Measurements from ENCODE around the gene EXTL1.
A peak's percentile ranks its signal among the peaks of the same experiment; 100 is the strongest.

EXTL1 gene

DNA sequence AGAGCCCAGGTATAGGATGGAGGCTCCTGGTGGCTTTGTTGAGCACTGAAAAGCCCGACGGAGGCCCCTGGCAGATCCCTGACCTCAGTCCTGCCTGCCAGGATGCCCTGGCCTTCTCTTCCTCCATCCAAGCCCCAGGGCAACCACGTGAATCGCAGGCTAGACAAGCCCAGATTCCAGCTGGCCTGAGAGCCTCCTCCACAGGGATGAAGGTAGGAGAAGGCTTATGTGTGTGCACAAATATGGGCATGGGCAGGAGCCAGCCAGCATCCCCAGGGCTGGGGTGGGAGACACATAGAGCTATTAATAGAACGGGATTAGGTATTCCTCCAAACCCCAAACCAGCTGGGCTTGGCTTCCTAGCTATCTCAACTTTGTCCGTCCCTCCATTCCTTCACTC lies 4.0 kb upstream of the EXTL1 start:
- H3K4me2 ChIP-seq, result peak overlapping the region; percentile 72 to 98 (median 90)
- no peaks in the 10 kb centered on the region for H3K36me3 ChIP-seq
- H3K4me1 ChIP-seq, result peaks cover 73 to 100% (median 98%) of the 10 kb centered on the region in 10 experiments
- H3K4me3 ChIP-seq, result peak overlapping the region in 1 of 10 experiments; percentile 19; a peak in 3 of 20 replicates
- peak overlapping the region in 9 of 11 experiments; percentile 63 to 84 (median 80); a peak in 17 of 22 replicates for H3K27ac ChIP-seq
- H3K27me3 ChIP-seq, result no peaks in the 10 kb centered on the region
- no peaks in the 10 kb centered on the region for H3K9me3 ChIP-seq (replicated peaks in 1 of 11)
- no peak for TF ChIP-seq Cebpa-rat (IDR thresholded peaks at IDR 0.05)
- H4K20me1 ChIP-seq, result no peaks in the 10 kb centered on the region
- H3K9ac ChIP-seq, result peak overlapping the region in 10 of 11 experiments; percentile 10 to 63 (median 54); a peak in 16 of 22 replicates

DNA sequence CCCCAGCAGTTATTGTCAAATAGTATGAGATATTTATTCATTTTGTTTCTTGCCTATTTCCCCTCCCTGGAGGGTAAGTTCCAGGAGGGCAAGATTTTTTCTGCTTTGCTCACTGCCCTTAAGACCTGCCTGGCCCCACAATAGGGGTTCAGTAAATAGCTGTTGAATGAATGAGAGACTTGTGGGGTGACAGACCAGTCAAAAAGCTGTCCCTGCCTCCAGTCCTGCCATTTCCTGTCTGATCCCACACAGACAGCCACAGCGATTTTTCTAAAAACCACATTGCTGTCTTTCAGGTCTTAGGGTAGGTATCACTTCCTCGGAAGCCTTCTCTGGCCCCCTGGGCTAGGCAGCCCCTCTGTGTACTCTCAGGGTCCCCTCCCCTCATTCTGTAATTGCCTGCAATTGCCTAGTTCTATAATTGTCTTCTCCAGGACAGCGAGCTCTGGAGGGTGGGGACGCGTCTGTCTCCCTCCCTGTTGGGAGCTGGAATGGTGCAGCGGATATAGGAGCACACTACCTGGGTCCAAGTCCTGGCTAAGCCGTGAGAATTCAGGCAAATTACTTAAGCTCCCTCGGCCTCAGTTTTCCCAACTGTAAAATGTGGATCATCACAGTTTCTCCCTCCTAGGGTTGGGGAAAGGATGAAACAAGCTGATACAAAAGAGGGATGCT lies 1.8 kb upstream of the EXTL1 start:
- Histone ChIP-seq H3K4me2 (peak overlapping the region; percentile 66 to 98 (median 92)), H4K20me1 (no peaks in the 10 kb centered on the region), H3K9me3 (replicated peaks in 1 of 11) (no peaks in the 10 kb centered on the region), H3K27ac (peak overlapping the region in 7 of 11 experiments; percentile 1 to 79 (median 34); a peak in 13 of 22 replicates), H3K27me3 (no peaks in the 10 kb centered on the region), H3K4me1 (peaks cover 78 to 100% (median 96%) of the 10 kb centered on the region in 10 experiments), H3K9ac (peak overlapping the region in 10 of 11 experiments; percentile 10 to 53 (median 33); a peak in 12 of 22 replicates), H3K36me3 (no peaks in the 10 kb centered on the region), H3K4me3 (peak overlapping the region in 2 of 10 experiments; percentile 18 to 38; a peak in 2 of 20 replicates)
- no peak for TF ChIP-seq Cebpa-rat (IDR thresholded peaks at IDR 0.05)

DNA sequence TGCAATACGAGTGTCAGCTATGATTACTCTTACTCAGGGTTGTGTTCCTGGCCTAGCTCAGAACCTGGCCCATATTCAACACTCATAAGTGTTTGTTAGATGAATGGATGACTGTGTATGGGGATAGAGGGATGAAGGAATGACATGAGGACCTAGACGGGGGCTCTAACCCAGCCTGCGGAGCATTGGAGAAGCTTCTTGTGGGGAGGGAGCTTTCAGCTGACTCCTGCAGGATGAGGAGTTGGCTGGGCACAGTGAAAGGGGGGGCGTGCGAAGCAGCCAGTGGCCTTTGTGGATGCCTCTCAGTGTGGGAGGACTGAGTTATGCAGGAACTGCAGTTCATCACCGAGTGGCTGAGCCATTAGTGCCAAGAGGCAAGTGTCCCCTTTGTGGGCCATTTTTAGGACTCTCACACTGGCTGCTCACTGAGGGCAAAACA lies 1.2 kb upstream of the EXTL1 start:
- no peaks in the 10 kb centered on the region for H3K9me3 ChIP-seq (replicated peaks in 1 of 11)
- H3K9ac ChIP-seq, result peak overlapping the region in 5 of 11 experiments; percentile 16 to 42 (median 40); a peak in 3 of 22 replicates
- no peak overlapping the region for H3K4me3 ChIP-seq
- peak overlapping the region in 5 of 11 experiments; percentile 1 to 79 (median 41); a peak in 8 of 22 replicates for H3K27ac ChIP-seq
- H4K20me1 ChIP-seq, result no peaks in the 10 kb centered on the region
- no peaks in the 10 kb centered on the region for H3K27me3 ChIP-seq
- H3K36me3 ChIP-seq, result no peaks in the 10 kb centered on the region
- H3K4me2 ChIP-seq, result peak overlapping the region; percentile 66 to 98 (median 92)
- H3K4me1 ChIP-seq, result peaks cover 72 to 100% (median 90%) of the 10 kb centered on the region in 10 experiments
- TF ChIP-seq Cebpa-rat (IDR thresholded peaks at IDR 0.05), result no peak

DNA sequence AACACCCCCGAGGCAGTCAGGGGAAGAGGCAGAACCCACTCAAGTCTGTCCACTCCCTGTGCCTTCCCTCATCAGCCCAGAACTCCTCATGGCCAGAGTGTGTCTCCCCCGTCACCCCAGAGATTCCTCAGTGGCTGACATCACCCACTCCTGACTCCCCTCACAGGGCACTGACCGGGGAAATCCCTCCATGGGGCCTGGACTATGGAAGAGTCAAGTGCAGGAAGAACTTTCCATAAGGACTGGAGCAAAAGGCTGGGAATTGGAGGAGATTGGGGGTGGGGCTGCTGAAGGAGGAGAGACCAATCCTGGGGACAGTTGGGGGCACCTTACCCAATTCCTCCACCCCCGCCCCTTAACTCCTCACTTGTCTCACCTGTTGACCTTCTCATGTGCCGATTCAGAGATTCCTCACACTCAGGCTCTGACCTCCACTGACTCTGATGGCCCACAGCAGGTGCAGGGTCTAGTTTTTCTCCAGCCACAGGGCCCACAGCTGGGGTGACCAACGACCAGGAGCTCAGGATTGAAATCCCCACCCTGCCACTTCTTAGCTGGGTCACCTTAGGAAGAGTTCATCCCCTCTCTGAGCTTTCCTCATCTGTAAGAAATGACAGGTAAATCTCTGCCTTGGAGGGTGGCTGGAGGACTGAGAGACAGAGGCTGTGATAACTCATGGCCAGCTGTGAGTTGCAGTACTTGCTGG lies 481 bp upstream of the EXTL1 start:
- Histone ChIP-seq H3K4me2 (peak overlapping the region; percentile 85 to 98 (median 92)), H3K9me3 (replicated peaks in 1 of 11) (no peaks in the 10 kb centered on the region), H4K20me1 (no peaks in the 10 kb centered on the region), H3K36me3 (no peaks in the 10 kb centered on the region), H3K4me1 (peaks cover 64 to 93% (median 83%) of the 10 kb centered on the region in 10 experiments), H3K27ac (peak overlapping the region in 4 of 11 experiments; percentile 1 to 79 (median 50); a peak in 7 of 22 replicates), H3K27me3 (no peaks in the 10 kb centered on the region), H3K4me3 (peak overlapping the region in 6 of 10 experiments; percentile 28 to 70 (median 48); a peak in 12 of 20 replicates), H3K9ac (peak overlapping the region in 8 of 11 experiments; percentile 15 to 69 (median 46); a peak in 10 of 22 replicates)
- TF ChIP-seq Cebpa-rat (IDR thresholded peaks at IDR 0.05), result no peak

DNA sequence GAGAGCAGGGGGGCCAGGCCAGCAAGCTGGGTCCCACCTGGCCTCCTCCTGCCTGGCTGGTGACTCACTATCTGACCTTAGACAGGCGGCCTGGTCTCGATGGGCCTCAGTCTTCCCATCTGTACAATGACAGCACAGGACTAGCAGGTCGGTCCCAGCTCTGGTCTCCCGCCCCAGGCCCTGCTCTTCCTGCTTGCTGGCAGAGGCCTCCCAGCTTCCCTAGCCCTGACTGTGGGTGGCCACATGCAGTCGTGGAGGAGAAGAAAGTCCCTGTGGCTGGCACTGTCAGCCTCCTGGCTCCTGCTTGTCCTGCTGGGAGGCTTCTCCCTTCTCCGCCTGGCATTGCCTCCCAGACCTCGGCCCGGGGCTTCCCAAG lies 817 bp downstream of the EXTL1 start:
- peak overlapping the region; percentile 85 to 98 (median 92) for H3K4me2 ChIP-seq
- H3K27ac ChIP-seq, result peak overlapping the region in 7 of 11 experiments; percentile 4 to 79 (median 29); a peak in 7 of 22 replicates

DNA sequence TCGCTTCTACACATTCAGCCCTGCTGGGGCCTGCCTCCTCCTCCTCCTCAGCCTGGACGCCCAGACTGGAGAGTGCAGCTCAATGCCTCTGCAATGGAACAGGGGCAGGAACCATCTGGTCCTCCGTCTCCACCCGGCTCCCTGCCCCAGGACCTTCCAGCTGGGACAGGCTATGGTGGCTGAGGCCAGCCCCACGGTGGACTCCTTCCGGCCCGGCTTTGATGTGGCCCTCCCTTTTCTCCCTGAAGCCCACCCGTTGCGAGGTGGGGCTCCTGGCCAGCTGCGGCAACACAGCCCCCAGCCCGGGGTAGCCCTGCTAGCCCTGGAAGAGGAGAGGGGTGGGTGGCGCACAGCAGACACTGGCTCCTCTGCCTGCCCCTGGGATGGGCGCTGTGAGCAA lies 1.4 kb downstream of the EXTL1 start:
- H3K9ac ChIP-seq, result peak overlapping the region in 2 of 11 experiments; percentile 5 to 6; a peak in 1 of 22 replicates
- no peaks in the 10 kb centered on the region for H3K9me3 ChIP-seq (replicated peaks in 1 of 11)
- no peak overlapping the region for H3K27ac ChIP-seq
- H3K4me2 ChIP-seq, result peak overlapping the region in 9 of 11 experiments; percentile 18 to 98 (median 91); a peak in 14 of 22 replicates
- TF ChIP-seq Cebpa-rat (IDR thresholded peaks at IDR 0.05), result no peak
- H3K4me1 ChIP-seq, result peaks cover 52 to 88% (median 72%) of the 10 kb centered on the region in 10 experiments
- no peaks in the 10 kb centered on the region for H3K36me3 ChIP-seq
- H3K27me3 ChIP-seq, result no peaks in the 10 kb centered on the region
- no peaks in the 10 kb centered on the region for H4K20me1 ChIP-seq
- H3K4me3 ChIP-seq, result no peak overlapping the region

More for the DNA sequence above, 817 bp downstream of the EXTL1 start:
- no peaks in the 10 kb centered on the region for H3K27me3 ChIP-seq
- H3K36me3 ChIP-seq, result no peaks in the 10 kb centered on the region
- no peaks in the 10 kb centered on the region for H3K9me3 ChIP-seq (replicated peaks in 1 of 11)
- H4K20me1 ChIP-seq, result no peaks in the 10 kb centered on the region
- H3K9ac ChIP-seq, result peak overlapping the region in 10 of 11 experiments; percentile 19 to 69 (median 58); a peak in 12 of 22 replicates
- TF ChIP-seq Cebpa-rat (IDR thresholded peaks at IDR 0.05), result no peak
- H3K4me3 ChIP-seq, result peak overlapping the region in 5 of 10 experiments; percentile 48 to 70 (median 55); a peak in 9 of 20 replicates
- peaks cover 52 to 88% (median 72%) of the 10 kb centered on the region in 10 experiments for H3K4me1 ChIP-seq

DNA sequence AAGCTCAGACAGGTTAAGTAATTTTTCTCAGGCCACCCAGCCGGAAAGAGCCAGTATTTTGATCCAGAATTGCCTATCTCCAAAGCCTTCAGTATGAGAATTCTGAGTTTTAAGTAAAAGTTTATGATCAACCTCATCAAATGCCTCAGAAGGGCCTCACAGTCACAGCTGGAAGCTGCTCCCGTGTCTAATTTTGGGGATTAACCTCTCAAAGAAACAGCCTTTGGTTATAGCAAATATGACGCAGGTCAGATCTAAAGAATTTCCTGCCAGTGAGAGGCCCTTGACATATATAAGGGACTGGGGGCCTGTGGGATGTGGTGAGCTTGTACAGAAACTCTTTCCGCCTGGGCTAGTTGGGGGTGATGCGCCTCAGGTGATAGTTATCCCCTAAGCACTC lies 2.3 kb downstream of the EXTL1 start:
- Histone ChIP-seq H3K9me3 (replicated peaks in 1 of 11) (no peaks in the 10 kb centered on the region), H3K4me2 (peak overlapping the region; percentile 8 to 98 (median 90); a peak in 17 of 22 replicates)

DNA sequence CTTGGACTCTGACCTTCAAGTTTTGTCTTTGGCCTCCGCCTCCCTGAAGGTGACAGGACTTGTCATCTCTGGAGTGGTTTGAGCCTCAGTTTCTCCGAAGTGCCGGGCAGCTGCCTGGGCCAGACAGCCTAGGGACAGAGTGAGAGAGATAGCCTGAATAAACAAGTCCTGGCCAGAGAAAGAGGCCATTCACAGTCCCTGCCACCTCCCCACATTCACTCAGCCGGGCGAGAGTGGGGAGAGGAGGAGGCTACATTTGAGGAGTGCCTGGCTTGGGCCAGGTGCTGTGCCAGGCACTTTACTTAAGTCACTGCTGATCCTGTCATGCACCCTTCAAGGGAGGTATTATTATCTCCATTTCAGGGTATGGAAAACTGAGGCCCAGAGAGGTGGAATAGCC lies 3.5 kb downstream of the EXTL1 start:
- no peak overlapping the region; a peak in 1 of 22 replicates for H3K9ac ChIP-seq
- H3K4me1 ChIP-seq, result peaks cover 40 to 74% (median 58%) of the 10 kb centered on the region in 10 experiments
- peak overlapping the region in 3 of 11 experiments; percentile 90 to 98 (median 96); a peak in 6 of 22 replicates for H3K4me2 ChIP-seq
- H3K4me3 ChIP-seq, result no peak overlapping the region
- H3K9me3 ChIP-seq (replicated peaks in 1 of 11), result no peaks in the 10 kb centered on the region
- no peaks in the 10 kb centered on the region for H3K36me3 ChIP-seq
- no peak overlapping the region for H3K27ac ChIP-seq
- H3K27me3 ChIP-seq, result no peaks in the 10 kb centered on the region
- H4K20me1 ChIP-seq, result no peaks in the 10 kb centered on the region; a peak in 1 of 22 replicates
- no peak for TF ChIP-seq Cebpa-rat (IDR thresholded peaks at IDR 0.05)

More for the DNA sequence above, 2.3 kb downstream of the EXTL1 start:
- Histone ChIP-seq H3K27ac (no peak overlapping the region), H3K36me3 (no peaks in the 10 kb centered on the region), H3K4me3 (peak overlapping the region in 1 of 10 experiments; percentile 27; a peak in 2 of 20 replicates), H4K20me1 (no peaks in the 10 kb centered on the region), H3K4me1 (peaks cover 52 to 87% (median 70%) of the 10 kb centered on the region in 10 experiments), H3K27me3 (no peaks in the 10 kb centered on the region), H3K9ac (peak overlapping the region in 2 of 11 experiments; percentile 3 to 36; a peak in 1 of 22 replicates)
- no peak for TF ChIP-seq Cebpa-rat (IDR thresholded peaks at IDR 0.05)
